Left ventricle myocardium superior (tissue), 1 donor: ENCODE data around the gene SORCS2. TPM values are rescaled to one million over a fixed set of nuclear protein-coding genes. Genes with fewer than 3 reads are reported as not detected.

Experiments used
- ATAC-seq: fragments of 200-7000 bp; cut with Tn5 transposase; one replicate; pipeline ENCODE4 v1.9.1; 2020; ENCODE audit warnings: mild to moderate bottlenecking, moderate library complexity
- DNase-seq: peaks from one replicate; pipeline ENCODE4 v3.0.0-alpha.2; 2020
- intact Hi-C: fragments of 100-400 bp; cut with micrococcal nuclease; formaldehyde crosslinking; loops from one replicate; pipeline ENCODE4 v1.11.0; 2022
- total RNA-seq: library from RNA; stranded (reverse); fragmentation: NEBNext Ultra II Directional; extraction: Animal tissue kit (Norgen Biotek cat#: 25700); gene quantifications from one replicate; pipeline ENCODE4 v1.2.1, GENCODE V29; 2021
- donor health status: DM: no; HTN: yes; CAD: no; lungs with severe emphysema.

Gene SORCS2
- total RNA-seq, 1 donor from 2014 or later: 1.5 TPM

DNA sequence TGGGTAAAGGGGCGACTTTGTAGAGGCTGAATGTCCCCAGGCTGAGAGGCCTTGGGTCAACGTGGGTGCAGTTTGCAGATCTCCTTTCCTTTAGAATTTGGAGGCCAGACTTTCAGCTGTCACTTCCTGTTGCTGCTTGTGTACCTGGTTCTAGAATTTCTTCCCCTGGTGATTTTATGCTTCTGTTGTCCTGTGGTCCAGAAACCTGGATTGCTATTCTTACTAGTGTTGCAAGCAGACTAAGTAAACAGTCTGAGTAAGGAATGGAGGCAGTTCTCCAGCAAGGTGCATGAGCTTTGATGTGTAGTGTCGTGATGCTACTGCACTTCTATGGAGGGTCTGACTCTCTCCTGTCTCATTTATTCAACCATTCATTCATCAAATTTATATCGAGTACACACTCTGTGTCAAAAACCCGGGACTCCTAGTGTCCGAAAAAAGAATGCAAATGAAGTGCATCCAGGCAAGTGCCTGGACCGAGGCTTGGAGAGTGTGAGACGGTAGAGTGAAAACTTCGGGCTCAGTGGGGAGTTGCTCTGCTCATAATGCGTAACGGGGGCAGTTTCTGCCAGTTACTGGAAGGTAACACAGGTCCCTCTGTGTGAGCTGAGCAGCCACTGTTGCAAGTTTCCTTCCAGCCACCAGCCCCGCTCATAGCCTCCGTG lies 83.3 kb downstream of the SORCS2 start:
- no peak for ATAC-seq
- DNase-seq: no peak

DNA sequence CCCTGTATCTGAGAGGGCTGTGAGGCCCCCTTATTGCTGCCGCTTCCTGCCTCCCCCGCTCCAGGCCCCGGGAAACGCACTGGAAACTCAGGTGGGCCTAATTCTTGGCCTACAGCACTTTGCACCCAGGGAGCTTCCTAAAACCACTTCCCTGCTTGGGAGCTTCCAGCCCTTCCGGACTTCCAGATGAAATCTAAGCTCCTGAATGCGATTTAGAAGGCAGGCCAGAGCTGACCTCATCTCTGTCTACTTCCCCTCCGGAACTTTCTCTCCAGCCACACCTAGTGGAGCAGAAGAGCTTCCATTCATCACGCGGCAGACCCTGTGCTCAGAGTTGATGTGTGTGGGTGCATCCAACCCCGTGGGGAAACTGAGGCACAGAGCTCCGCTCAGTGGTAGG lies 84.2 kb downstream of the SORCS2 start:
- intact Hi-C loops: no loop called here
- peak; percentile 61 for ATAC-seq
- no peak for DNase-seq

More for the DNA sequence above, 83.3 kb downstream of the SORCS2 start:
- intact Hi-C loops: no loop called here

DNA sequence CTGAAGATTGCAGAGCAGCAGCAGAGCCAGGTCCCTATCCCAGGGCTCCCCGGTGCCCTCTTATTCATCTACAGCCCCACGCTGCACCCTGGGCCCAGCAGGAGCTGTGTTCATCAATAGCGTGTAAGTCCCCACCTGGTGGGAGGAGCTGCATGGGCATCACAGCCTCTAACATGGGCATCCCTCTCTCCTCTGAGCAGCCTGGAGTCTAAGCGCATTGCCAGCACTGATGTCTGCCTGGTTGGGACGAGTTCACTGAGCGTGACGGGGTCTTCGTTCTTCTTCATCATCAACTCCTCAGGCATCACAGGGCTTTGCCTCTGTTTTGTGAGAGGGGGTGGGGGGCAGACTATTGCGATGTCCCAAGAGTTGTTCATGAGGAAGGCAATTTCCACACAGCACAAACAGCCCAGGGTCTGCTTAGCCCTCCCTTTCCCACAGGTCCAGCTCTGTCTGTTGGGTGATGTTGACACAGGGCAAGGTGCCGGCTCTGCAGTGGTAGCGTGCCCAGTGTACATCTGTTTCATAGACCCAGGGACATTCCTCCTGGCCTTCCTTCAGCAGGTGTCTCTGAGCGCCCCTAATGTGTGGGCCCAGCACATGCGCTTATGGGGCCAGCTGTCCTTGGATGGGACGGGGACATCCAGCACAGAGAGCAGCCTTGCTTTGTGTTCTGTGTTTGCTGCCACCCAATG lies 85.9 kb downstream of the SORCS2 start:
- DNase-seq: no peak
- intact Hi-C loops: no loop called here
- ATAC-seq: no peak

DNA sequence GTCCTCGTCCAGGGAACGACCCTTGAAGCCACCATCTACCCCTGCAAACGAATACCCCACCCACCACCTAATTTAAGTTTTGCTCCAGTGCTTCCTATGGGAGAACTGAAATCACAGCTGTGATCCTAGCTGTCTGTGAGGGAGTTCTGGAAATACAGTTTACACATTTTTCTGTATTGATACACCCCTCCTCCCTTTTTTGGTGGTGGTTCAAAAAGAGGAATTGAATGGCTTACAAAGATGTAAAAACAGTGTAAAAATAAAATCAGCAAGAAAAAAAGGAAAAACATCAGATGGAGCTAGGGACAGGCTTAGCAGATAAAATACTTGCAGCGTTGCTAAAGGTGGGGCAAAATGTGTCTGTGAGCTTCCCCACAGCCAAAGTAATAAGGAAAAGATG lies 86.6 kb downstream of the SORCS2 start:
- ATAC-seq: no peak
- intact Hi-C loops: no loop called here
- DNase-seq: no peak

DNA sequence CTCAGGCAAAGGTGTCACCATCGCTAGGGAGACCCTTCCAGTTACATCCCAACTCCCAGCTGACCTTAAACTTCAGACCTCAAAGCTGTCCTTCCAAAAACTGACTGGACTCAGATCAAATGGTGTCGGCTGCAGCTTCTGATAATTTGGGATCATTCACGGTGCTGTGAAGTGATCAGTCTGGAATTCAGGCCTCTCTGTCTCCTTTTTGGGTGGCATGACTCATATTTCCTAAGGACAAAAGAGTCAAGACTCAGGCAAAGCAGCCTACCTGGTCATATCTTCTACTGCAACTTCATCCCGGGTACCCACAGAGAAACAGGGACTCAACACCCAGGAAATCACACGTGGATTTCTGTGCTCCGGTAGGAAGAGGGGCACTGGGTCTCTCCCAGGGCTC lies 87.6 kb downstream of the SORCS2 start:
- DNase-seq (no peak), ATAC-seq (no peak)
- intact Hi-C loops: no loop called here

DNA sequence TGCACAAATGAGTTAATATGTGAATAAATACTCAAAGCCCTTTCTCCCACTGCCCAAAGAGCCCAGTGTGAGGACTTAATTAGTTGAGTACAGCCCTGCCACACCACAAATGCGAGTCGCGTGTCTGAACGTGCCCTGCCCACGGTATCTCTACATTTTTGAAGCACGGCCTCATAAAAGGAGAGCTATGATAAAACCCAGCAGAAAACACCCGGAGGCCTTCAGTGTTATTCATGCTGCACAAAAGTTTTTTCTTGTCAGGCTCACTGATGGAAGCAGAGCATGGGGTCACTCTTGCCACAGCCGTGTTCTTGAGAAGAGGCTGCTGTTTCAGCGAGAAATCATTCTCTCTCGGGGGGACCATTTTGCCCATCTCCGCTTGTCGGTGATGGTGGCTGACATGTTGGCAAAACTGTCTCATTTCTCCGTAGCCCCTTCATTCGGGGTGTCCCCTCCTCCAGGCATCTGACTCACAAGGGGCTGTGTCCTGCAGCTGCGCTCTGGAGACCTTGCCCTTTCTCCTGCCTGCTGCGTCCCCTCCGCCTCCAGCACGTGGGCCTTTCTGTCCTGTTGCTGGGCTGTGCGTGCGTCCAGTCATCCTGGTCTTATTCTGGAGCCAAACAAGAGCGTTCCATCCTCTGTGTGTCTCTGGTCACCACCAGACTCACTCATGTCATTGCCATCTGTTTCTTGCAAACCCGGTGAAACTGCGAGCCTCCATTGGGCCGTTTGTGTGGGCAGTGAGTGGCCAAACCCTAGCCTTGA lies 88.8 kb downstream of the SORCS2 start:
- DNase-seq (no peak), ATAC-seq (no peak)
- intact Hi-C loops: no loop called here

DNA sequence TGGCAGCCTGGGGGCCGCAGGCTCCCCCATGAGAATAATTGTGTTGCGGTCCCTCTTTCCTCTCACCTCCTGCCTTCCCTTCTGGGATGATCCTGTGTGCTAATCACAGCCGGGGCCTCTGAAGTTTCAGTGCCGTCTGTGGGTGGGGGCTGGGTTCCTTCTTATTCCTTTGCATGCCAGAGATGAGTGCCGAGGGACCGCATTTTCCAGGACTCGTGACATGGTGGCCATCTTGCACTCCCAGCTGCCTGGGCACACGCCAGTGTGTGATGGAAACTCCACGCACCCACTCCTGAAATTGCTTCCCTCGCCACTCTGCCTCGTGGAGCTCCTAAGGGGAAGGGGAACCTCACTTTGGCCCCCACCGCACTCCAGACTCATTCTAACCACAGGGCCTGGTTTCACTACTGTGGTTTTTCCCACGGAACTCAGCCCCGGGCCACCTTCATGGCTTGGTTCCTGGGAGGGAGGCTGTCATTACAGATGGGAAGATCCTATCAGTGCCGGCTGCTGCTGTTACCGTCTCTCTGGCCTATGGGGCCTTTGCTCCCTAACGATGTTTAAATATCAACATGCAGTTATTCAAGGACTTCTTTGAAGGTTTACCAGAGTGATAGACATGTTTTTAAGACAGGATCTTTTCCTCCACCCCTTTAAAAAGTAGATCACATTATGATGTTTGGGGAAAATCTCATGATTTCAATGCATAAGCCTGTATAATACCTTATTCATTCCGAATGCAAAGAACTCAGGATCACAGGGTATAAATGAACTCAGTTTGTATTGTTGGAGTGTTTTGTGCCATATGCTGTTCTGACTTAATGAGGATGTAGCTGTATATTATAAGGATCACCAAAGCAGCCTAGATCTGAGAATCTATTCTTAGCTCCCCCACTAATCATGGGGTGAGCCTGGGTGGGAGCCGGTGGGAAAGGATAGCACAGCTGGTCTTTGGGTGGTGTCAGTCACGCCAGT lies 89.6 kb downstream of the SORCS2 start:
- intact Hi-C loops: no loop called here
- DNase-seq (no peak), ATAC-seq (no peak)

DNA sequence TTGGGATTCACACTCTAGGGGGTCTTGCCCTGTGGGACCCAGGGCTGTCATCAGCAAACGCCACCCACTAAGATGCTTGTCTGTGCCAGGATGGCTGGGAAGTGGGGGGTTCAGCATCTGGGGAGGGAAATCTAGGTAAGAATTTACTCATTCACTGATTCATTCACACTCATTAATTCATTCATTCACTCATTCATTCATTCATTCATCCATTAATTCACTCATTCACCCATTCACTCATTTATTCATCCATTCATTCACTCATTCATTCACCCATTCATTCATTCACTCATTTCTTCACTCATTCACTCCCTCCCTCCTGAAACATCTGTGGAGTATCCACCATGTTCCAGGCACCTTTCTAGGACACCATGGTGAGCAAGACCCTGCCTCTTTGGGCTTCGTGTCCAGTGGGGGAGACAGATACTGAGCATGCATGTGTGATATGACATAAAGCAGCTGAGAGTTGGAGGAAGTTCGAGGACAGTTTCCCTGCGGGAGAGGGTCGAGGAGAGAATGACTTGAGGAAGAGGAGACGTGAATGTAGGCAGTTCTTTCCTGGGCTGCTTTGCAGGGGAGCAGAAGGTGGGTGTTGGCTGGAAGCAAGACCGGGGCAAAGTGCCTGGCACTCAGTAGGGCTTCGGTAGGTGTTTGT lies 90.6 kb downstream of the SORCS2 start:
- DNase-seq (no peak), ATAC-seq (no peak)
- intact Hi-C loops: no loop called here

DNA sequence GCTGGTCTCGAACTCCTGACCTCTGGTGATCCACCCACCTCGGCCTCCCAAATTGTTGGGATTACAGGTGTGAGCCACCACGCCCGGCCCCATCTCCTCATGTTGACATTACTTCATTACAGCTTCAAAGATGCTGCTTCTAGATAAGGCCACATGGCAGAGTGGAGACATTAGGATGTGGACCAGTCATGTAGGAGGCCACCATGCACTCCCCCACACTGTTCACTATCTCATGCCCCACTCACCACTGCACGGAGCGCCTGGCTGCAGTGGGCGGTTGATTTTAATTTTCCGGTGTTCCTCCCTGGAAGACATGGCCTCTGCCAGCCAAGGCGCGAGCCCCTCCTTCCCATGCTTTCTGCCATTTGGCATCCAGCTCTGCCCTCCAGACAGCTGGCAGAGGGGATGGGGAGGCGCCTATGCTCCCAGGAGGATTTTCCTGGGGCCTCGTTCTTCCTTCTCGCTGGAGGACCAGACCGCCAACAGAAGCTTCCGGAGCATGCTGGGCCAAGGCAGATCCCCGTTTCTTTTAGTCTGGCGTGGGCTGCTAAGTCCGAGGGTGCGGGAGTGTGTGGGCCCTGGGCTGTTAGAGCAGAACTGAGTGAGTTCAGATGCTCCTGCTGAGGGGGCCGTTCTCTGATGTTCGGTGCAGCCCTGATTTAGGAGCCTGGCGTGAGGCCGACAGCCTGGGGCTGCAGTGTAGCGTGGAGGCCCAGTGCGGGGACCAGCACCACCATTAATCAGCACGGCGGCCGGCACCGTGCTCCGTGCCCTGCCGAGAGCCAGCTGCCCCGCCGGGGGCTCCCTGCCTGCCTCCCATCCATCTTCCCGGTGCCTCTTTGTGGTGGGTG lies 93.1 kb downstream of the SORCS2 start:
- ATAC-seq: no peak
- DNase-seq: no peak
- intact Hi-C loops: no loop called here

DNA sequence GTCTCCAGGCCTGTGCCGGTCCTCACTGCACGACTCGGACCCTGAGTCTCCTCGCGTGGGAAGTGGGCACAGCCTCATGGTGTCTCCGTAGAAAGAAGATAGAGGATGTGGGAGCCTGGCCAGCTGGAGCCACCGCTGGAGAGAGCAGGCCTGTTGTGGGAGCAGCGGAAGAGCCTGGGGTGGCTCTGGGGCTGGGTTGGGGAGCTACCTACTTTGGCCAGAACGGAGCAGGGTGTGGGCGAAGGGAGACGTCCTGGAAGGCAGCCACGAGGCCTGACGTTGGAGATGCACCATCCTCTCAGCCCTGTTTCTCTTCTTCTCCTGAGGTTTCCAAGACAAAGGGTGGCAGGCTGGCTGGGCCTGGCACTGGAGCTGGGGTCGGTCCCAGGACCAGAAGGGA lies 93.8 kb downstream of the SORCS2 start:
- DNase-seq (no peak), ATAC-seq (no peak)
- intact Hi-C loops: no loop called here

DNA sequence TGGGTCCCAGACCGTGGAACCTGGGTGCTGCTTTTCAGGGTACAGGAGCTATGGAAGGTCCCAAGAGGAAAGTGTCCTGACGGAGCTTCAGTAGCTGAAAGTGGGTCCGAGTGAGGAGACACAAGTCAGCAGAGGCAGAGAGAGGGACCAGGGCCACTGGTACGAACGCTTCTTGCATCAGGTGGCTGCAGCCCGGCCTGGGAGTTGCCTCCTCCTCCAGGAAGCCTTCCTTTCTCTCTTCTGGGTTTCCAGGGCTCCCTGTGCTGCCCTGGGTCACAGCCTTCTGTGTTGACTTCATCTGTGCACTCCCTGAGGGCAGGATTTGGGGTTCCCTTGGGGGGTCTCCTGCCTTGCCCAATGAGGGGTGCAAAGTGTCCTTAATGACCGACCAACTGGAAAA lies 94.5 kb downstream of the SORCS2 start:
- ATAC-seq: no peak
- intact Hi-C loops: no loop called here
- DNase-seq: peak; percentile 8

DNA sequence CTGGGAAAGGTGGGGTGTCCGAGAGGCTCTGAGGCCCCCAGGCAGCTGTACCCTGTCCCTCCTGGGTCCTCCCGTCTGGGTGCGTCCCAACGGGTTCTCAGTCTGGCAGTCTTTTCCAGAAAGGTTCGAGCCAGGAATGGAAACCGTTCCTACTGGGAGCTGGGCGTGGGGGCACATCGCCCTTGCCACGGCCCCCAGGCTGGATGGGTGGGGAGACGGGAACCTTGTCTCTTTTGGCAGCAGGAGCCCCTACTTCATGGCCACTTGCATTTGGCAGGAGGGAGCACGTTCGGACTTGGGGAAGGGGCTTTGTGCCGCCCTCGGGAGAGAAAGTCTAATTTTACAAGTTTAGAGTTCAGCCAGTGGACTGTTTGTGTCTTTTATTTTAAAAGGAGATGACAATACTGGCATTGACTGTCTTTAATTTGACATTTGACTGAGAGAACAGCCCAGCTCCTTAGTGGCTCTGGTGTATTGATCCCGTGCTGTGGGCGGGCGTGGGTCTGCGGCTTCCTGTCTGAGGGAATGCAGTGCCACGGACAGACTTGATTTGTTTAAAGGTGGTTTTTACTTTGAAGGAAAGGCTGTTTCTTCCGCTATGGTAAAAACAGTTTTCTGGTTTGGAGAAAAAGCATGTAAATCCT lies 95.1 kb downstream of the SORCS2 start:
- intact Hi-C loops: no loop called here
- peak; percentile 13 for DNase-seq
- no peak for ATAC-seq

DNA sequence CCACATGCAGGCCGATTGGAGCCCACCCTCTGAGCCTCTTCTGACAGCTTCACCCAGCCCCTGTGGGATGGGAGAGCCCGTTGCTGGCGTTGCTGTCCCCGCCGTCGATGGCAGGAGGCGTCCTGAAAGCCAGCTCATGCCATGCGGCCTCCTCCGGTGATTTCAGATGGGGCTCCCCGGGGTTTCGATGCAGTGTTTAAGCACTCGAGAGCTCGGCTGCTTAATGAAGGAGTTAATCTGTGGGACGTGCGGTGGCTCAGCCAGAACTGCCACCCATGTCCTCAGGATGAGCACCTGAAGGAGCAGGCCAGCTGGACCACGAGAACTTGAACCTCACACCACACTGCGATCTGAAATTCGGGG lies 95.6 kb downstream of the SORCS2 start:
- no peak for ATAC-seq
- intact Hi-C loops: no loop called here
- DNase-seq: no peak

DNA sequence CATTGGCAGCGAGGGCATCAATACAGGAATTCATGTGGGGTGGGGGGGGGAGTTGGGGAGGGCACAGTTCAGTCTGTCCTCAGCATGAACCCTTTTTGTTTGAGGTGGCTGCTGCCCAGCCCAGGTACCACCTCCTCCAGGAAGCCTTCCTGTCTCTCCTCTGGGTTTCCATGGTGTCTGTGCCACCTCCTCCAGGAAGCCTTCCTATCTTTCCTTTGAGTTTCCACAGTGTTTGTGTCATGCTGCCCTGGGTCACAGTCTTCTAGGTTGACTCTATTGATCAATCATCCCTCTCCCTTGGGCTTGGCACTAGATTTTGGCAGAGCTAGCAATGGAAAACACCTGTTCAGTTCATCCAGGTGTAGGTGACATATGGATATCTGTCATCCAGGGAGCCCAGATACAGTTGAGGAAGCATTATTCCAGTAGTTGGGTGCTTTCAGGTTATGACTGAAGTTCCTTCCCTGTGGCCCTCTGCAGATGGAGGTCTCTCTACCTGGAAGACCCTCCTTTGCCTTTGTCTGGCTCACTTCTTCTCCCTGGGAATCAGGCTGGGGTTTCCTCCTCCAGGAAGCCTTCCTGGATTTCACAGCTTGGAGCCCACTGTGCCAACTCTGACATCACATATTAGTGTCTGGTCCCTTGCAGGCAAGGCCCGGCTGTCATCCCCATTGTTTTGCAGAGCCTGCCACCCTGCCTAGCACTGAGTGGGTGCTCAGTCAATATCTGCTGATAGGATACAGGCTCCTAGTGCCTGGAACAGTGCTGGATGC lies 96.6 kb downstream of the SORCS2 start:
- ATAC-seq: no peak
- no peak for DNase-seq
- intact Hi-C loops: no loop called here

DNA sequence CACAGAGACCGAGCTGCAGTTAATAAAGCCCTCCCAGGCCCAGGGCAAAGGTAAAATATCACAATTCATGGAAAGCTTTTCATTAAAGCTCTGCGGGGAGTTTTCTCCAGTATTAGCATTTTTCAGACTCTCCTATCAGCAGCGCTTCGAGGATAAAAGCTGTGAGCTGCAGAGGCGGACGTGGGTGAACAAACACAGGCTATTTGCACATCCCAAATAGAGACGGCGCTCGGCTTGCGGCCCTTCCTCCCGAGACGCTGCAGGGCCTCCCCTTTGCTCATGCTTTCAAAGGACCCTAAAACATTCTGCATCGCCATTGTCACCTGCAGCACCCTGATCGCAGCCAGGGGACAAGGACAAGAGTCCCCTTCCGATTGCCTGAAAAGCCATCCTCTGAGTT lies 97.3 kb downstream of the SORCS2 start:
- no peak for ATAC-seq
- intact Hi-C loops: no loop called here
- no peak for DNase-seq

DNA sequence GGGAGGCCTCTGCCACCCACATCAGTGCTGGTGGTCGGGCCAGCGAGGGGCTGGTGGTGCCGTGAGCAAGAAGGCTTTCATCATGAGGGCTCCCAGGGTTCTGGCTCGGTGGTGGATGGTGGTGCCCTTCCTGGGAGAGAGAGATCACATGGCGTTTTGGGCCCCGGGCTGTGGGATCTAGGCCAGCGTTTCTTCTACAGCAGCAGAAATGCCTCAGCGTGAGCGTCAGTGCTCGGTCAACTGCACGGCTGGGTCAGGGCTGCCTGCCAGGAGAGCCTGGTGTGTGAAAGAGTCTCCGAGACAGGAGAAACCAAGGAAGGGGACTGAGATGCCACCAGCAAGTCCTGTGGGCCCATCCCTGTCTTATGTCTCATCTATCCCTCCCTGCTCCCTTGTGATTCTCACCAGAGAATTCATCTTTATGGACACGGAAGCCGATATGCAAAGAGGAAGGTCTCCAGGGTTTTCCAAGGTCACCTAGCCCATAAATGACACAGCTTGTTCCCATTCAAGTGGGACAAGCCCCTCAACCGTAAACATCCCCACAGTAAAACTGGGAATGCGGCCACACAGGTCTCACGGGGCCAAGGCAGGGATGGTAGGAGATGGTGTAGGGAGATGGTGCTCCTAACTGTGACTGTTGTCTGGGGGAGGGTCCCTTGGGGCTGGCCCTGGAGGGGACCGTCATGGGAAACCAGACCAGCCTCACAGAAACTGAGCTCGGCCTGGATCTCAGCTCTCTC lies 99.2 kb downstream of the SORCS2 start:
- DNase-seq (peak; percentile 83), ATAC-seq (peak; percentile 81)
- intact Hi-C loops: loop anchor here (10.0 kb wide), 1 partner anchor 97 kb away; the partner anchor contains the start of gene SORCS2
